ENCODE results near the gene TCF12.

The TCF12 gene

DNA sequence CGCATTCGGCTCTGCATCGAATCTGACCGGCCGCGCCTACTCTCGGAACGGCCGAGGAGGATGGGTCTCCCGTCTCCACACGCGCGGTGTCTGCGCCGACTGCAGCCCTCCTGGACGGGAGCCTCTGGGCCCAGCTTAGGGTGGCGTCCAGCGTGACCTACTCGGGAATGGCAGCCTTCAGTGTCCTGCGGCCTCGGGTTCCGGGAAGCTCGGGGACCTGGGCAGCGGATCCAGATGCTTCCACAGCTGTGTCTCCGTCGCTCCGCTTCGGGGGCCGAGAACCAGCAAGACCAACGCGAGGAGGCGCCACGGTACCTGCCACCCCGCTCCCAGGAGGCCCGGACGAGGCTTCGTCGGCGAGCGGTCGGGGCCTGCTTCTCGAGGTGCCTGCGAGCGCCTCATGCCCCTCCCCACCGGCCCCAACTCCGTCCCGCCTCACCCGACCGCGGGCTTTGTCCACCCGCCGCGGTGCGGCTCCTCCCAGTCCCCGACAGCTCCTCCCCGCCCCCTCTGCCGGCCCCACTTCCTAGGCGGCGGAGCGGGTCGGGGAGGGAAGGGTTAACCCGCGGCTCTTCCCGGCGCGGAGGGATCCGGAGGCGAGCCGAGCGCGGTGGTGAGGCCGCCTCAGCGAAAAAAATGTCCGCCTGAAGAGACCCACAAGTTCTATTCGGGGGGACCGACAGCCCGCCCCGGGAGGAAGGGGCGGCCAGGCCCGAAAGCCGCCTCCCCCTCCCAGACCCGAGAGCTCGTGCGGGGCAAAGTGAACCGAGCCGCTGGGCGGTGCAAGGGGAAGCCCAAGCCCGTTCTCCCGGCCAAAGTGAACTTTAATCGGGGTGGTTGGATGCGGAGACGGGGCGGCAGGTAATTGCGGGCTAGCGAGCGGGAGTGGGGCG lies at the start of gene TCF12:
Gene TCF12, plus strand, starts transcription at position 599 of the 893 bp plus-strand sequence. CDS start 1,270 bp downstream, outside the sequence.
- peak; percentile 94 to 95 for DNase-seq

DNA sequence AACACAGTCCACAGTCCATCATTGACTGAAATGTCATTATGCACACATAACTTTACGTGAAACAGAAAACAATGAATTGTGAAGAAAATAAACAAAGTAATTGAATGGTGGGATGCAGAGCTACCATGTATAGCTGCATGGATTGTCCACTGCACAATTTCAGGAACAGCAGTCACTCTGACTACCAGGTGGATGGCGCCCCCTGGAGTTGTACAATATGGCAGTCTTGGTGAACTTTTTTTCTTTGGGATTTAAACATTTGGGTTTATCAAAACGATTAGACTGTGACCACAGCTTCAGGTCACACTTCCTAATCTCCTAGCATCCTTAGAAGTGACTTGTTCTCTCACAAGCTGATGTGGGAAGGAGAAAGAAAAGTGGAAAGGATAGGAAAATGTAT lies 48.9 kb upstream of the TCF12 start:
- peak; percentile 31 to 37 for DNase-seq

DNA sequence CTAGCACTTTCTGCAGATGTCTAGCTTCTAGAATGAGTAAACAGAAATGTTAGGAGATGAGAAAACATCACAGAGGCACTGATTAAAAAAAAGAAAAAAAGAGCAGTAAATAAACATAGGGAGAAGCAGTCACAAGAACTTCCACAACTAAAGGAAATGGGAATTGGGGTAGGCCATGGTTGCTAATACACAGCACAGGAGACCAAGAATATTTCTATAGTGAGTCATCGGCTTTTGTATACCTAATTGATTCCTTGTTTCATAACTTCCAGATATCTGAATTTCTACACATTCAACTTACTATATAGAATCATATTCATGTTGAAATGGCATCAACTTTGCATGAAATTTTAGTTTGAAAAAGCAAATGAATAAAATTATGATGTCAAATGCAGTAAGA lies 47.3 kb upstream of the TCF12 start:
- no peak for DNase-seq

DNA sequence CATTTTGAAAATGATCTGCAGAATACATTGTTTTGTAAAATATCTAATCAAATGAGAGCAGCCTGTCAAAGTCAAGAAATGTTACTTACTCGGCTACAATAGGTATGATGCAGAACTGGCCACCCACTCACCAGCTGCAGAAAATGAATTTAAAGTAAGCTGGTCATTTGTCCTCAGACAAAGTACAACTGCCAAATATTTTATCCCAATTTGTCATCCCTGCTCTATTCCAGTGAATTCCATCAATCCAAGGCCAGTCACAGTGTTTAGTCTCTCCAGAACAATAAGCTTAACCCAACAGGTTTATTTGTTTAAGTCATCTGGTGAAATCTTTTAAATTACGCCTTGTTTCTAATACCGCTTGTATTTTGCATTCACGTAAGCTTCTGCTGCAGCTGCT lies 46.6 kb upstream of the TCF12 start:
- DNase-seq, result no peak

DNA sequence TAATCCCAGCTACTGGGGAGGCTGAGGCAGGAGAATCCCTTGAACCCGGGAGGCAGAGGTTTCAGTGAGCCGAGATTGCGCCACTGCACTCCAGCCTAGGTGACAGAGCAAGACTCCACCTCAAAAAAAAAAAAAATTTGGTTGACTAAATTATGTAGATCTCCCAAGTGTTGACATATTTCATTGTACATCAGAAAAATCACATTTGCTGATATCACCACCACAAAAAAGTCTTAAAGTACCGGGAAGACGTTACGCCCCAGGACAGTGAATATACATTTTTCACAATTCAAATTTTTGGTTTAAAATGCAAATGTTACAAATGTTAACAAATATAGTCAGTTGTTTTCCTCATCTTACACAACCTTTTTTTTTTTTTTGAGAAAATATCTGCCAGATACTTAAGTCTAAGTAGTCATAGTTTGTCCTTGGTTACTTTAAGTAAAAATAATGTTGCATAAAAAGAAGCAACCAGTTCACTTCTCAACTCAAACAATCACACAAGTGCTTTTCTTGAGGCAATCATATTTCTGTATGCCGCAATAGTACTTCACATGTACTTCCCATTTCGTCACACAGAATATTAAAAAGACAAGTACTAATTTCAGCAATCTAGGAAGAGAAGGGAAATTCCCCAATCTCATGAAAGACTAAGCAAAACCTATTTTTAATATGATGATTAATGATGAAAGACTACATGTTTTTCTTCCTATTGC lies 41.0 kb upstream of the TCF12 start:
- DNase-seq, result no peak

DNA sequence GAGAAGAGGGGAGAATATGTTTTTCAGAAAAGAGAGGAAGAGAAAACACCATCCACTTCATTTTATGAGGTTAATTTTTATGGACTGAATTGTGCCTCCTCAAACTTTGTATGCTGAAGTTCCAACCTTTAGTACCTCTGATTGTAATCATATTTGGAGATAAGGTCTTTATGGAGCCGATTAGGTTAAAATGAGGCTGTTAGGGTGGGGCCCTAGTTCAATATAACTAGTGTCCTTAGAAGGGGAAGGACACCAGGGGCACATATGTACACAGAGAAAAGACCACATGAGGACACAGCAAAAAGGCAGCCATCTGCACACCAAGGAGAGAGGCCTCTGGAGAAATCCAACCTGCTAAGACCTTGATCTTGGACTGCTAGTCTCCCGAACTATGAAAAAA lies 38.9 kb upstream of the TCF12 start:
- DNase-seq, result no peak

DNA sequence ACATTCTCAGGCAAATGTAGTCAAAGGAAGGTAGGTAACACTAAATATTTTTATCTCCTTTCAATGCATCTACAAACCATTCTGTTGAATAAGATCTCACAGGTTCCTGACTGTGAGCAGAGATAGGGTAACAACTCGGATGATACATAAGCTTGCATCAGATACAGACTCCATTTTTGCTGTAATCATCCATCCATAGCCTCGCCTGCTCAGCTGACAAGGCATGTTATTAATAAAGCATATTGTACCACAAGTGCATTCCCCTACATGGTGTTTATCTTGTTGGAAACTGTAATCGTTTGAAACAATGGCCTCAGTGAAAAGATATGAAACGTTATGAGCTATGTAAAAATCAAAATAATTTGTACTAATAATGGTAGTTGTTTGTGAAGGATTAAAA lies 35.4 kb upstream of the TCF12 start:
- DNase-seq, result no peak

DNA sequence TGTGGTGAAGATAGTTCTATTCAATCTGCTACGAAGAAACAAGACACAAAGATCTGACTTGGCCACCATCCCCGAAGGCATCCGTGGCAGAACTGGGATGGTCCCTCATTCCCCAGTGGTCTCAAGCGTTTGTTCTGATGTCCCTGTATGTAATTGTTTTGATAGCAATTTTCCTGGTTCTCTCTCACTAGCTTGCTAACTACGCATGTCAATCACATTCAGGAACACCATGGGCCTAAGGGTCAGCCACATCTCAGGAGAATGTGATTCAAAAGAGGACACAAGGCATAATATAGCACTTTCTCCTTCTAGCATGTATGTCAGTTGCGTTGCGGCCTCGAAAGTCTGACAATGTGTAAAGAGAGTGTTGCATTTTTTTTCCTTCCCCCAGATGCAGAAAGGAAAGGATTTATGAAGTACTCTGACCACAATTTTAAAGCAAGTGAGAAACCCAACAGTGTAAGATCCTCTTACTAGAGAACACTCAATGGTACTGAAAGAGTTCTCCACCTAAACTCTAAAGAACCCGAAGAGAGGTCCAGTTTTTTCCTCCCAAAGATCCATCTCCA lies 32.0 kb upstream of the TCF12 start:
- no peak for DNase-seq

DNA sequence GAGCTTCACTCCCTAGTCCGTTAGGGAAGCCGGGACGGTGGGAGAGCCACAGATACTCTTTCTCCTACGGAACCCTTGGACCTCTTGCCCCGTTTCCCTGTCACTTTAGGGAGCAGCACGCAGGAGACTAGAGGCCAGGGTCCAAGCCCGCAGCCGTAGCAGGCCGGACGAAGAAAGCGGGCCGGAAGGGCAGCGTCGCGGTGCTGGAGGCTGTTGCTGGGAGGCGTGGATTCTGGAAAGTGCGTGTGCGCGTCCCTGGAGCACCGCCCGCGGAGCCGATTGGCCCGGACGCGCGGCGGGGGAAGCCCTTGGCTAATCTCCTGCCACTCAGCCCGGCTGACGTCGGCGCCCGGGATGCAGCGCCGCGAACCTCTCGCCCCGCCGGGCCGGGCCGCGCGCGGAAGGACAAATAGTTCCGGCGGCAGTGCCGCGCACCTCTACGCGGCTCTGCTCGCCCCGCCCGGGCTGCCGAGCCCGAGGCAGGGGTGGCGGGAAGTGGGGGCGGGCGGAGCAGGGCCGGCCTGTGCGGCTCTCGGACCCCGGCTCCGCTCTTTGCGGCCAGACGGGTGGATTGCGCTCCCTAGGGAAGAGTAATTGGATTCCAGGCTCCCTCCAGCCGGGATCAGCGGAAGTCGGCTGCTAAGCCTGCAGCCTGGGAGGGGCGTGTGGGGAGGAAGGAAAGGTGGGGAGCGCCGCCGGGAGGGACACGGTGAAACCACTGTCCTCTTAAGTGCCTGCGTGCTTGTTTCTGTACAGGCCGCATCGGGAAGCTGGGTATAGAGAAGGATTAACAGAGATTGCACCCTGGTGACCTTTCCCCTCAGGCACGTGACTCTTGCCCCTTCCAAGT lies 31.3 kb upstream of the TCF12 start:
- DNase-seq, result peak; percentile 92 to 94

DNA sequence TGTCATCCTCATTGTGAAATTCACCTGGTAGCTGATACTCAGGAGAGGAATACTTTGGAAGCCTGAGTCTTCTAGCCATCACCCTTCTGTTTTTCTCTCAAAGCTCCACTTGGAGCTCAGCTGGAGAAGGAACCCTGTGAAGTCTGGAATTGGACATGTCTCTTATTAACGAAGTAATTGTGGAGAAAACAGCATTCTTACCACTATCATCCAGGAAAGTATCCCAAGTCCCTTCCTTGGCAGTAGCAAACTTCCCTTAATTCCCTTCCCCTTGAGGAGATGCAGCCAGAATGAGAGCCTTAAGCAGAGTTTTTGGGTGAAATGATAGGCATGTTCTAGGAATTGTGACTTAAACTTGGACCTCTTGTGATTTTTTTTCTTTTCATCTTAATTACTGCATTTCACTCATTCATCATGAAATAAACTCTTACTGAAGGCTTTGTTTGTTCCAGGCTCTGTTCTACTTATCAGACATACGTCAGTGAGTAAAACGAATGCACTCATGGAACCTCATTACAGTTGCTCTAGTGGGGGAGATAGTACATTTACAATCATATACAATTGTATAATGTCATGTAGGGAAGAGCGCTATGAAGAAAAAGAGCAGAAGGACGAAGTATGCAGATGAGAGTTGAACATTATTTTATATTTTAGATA lies 30.5 kb upstream of the TCF12 start:
- DNase-seq, result no peak

DNA sequence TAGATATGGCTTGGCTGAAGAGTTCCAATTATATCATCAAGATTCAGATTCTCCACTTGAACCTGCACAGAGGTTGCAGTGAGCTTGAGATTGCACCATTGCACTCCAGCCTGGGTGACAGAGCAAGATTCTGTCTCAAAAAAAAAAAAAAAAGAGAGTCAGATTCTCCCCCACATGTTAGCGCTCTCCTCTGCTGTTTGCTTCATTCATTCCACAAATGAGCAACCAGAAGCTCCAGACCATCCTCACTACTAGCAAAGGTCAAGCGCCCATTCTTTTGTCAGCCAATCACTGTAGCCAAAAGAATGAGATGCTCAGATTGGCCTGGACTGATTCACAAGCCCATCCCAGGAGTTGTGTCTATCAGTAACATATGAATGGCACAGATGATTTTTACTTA lies 28.4 kb upstream of the TCF12 start:
- no peak for DNase-seq

DNA sequence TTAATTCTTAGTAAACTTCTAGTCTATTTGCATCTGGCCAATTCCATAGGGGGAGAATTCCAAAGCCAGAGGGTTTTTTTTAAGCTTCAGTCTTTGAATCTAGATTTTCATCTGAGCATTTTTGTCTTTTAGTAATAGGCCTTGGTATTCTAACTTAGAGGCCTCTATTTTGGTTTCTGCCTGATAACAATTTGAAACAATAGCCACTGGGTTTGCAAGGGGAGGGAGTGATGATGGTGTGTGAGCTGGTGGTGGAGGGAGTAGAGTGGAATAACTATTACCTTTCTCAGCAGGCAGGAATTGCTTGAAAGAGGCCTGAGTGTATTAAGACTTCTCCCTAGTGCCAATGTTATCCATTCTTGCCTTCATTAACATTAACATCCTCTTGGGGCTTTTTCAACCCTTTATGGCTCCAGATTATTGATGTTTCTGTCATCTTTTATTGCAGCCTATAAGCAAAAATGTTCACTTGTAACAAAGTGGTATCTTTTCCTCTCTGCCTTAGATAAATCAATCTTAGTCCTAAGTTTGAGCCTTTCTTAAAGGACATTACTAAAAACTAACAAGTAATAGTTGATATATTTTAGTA lies 26.5 kb upstream of the TCF12 start:
- no peak for DNase-seq

DNA sequence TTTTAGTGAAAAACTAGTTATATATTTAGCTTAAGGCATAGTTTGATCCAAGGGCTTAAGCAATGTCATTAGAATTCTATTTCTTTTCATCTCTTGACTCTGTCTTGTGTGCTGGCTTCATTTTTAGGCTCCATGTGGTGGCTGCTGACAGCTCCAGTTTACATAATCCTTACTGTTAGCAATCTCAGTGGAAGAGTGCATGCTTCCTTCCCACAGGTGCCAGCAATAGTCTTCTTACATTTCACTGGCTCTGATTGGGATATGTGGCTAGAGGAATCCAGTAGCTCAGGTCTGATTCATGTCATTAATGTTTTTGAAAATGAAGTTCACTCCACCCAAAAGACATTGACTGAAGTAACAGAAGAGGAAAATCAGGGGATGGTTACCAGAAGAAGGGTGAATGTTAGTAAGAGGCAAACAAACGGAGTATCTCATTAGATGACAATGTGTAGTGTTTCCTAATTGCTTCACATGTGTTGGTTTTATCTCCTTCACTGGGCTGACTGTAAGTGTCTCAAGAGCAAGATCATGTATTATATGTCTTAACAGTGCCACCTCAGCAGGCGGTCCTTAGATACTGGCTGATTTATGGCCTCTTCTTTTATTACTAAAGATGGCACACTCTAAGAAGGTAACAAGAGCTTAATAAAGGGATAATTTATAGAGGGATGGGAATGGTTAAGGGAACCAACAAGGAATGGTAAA lies 25.6 kb upstream of the TCF12 start:
- no peak for DNase-seq

DNA sequence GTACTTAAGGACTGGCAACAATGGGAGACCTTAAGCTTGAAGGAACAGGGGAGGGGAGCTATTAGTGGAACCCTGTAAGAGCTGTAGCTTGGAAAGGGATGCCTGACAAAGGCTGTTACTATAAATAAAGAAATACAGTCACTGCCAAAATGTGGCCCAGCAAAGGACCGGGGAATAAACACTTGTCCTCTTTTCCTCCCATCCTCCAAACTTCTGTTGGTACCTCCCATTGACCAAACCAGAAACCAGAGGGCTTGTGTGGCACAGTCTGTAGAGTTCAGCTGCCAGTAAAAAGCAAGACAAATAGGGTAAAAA lies 25.1 kb upstream of the TCF12 start:
- no peak for DNase-seq

DNA sequence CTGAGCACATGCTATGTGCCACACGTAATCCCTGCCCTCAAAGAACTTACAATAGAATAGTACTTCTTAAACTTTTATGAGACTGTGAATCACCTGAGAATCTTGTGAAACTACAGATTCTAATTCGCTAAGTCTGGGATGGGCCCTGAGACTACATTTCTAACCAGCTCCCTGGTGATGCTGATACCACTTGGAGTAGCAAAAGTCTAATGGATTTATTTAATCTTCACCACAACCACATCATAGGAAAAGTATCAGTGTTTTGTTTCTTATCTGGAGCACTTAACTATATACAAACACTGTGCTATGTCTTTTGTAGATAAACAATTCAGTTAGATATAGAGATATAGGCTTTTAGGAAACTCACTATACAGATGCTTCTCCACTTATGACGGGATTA lies 23.8 kb upstream of the TCF12 start:
- DNase-seq, result no peak

DNA sequence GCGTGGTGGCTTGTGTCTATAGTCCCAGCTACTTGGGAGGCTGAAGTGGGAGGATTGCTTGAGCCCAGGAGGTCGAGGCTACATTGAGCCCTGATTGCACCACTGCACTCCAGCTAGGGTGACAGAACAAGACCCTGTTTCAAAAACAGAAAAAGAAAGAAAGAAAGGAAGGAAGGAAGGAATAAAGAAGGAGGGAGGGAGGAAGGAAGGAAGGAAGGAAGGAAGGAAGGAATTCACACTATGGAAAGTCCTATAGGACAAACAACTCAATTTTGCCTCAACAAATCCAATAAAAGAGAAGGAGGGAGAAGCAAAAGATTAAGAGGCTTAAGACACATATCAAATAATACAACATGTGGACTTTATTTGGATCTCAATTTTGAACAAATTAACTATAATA lies 16.5 kb upstream of the TCF12 start:
- DNase-seq, result no peak

DNA sequence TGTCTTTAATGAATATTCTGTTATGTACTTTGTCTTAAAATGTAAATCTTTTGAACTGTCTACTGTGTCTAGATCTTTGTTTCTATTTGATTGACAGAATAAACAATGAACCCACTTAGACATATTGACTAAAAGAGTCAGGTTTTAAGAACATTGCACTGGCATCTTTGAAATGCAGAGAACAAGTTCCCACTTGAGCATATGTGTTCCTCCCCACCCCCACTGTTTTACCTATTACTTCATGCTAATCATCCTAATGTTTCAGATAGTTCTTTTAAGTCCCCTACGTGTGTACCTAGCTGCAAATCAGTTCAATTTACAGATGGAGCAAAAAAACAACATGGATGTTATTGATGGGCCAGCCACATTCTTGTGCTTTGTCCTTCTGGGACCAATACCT lies 11.7 kb upstream of the TCF12 start:
- DNase-seq, result no peak

DNA sequence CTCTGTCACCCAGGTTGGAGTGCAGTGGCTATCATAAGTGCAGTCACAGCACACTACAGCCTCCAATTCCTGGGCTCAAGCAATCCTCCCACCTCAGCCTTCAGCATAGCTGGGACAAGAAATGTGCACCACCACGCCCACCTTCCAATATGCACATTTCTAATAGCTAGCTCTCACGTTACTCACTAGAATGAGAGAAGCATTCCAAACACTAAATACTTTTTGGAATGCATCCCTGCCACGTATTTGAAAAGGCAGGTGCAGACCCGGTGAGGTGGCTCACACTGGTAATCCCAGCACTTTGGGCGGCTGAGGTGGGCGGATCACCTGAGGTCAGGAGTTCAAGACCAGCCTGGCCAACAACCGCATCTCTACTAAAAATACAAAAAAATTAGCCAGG lies 7.6 kb upstream of the TCF12 start:
- no peak for DNase-seq

DNA sequence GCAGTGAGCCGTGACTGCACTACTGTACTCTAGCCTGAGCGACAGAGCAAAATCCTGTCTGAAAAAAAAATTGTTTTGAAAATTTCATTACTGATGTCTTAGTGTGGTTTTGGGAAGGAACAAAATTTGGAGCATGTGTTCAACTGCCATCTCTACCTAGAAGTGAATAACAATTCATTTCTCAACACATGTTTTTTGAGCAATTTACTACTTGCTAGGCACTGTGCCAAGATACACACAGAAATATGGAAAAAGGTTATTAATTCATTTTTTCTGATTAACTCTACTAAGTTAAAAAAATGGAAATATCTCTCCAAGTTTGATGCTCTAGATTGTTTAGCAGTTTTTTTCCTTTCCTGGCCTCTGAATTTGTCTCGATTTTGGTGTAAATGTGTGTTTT lies 5.2 kb upstream of the TCF12 start:
- DNase-seq, result no peak

DNA sequence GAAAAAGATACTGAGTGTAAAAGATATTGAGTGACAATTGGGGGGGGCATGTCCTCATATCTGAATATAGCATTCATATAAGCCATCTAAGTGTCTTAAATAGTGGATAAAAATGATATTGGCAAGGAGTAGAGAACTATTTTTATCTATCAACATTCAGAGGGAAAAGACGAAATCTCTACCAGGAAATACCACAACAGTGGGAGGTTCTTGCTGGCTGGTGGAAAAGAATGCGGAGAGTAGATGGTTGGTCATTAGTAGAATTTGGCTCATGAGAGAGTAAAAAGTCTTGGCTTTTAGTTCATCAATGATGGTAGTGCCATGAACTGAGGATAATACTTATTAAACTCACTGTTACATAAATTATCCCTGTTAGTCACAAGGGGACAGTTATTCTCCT lies 4.8 kb upstream of the TCF12 start:
- DNase-seq, result no peak

DNA sequence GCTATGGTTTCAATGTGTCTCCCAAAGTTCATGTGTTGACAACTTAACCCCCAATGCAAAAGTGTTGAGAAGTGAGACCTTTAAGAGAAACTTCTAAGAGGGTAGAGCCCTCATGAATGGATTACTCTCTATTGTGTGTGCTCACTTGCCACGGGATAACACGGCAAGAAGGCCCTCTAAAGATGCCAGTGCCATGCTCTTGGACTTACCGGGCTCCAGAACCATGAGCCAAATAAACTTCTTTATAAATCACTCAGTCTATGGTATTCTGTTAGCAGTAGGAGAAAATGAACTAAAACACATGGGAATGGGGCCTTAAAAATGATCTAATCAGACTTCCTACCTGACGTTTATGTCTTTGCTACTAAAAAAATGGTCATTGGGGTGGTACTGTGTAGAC lies 2.6 kb upstream of the TCF12 start:
- DNase-seq, result no peak

Data from NCI-H2081 (cell line).